MM.1S (cell line): ENCODE measurements around the gene MMP10.

ENCODE experiments used
- EZH2 ChIP-seq: fragments of 300-600 bp; sonication (generic); optimal IDR thresholded peaks from 2 replicates; pipeline ENCODE3; 2017; ENCODE audit warnings: low read depth, mild to moderate bottlenecking, antibody characterized with exemption, low read length, mixed read lengths
- EZH2phosphoT487 ChIP-seq: fragments of 300-600 bp; sonication (generic); IDR thresholded peaks from 2 replicates; pipeline ENCODE4 v1.6.1; 2018; ENCODE audit warnings: antibody characterized with exemption, low read length
- TF ChIP-seq, protein P1 (sequence below): fragments of 300-600 bp; sonication (generic); IDR thresholded peaks from 2 replicates; pipeline ENCODE4 v1.5.1; 2016; ENCODE audit warnings: antibody characterized with exemption, low read length, mixed read lengths

- TF ChIP-seq, protein P1, sequence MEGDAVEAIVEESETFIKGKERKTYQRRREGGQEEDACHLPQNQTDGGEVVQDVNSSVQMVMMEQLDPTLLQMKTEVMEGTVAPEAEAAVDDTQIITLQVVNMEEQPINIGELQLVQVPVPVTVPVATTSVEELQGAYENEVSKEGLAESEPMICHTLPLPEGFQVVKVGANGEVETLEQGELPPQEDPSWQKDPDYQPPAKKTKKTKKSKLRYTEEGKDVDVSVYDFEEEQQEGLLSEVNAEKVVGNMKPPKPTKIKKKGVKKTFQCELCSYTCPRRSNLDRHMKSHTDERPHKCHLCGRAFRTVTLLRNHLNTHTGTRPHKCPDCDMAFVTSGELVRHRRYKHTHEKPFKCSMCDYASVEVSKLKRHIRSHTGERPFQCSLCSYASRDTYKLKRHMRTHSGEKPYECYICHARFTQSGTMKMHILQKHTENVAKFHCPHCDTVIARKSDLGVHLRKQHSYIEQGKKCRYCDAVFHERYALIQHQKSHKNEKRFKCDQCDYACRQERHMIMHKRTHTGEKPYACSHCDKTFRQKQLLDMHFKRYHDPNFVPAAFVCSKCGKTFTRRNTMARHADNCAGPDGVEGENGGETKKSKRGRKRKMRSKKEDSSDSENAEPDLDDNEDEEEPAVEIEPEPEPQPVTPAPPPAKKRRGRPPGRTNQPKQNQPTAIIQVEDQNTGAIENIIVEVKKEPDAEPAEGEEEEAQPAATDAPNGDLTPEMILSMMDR: no peak
- TF ChIP-seq EZH2 (no peak), EZH2phosphoT487 (no peak)
Measured at GRCh38 chr11:102753267-102753666, 27.2 kb downstream of the MMP10 start.
